AG10803 (cell line): Measurements from ENCODE around the gene MTAP.

Source experiments
- DNase-seq: peaks from one replicate; pipeline ENCODE4 v3.0.0; 2010; ENCODE audit warnings: low read depth
- H3K4me3 ChIP-seq: 2 replicates; pipeline ENCODE4 v1.5.1; 2011; ENCODE audit warnings: mild to moderate bottlenecking, low read length, control low read depth
- TF ChIP-seq, protein P1 (sequence below): conservative IDR thresholded peaks from 2 replicates; pipeline ENCODE4 v1.5.1; 2011; ENCODE audit warnings: mild to moderate bottlenecking, low read length, control low read depth, inconsistent platforms

Gene MTAP

DNA sequence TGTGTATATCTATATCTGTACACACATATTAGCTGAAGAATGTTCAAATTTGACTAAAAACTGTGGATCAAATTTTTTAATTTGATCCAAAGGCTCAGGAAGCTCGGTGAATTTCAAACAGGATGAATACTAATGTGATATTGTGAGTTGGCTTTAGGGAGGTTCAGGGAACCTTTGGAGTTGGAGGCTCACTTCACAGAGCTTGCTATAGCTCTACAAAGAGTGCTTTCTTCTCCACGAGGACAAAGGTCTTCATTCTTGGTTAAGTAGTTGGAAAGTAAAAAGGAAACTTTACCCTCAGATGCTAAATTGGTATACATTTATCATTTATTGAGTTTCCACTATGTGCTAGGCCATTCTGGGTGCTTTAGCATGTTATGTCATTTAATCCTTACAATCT is 36.3 kb upstream of the MTAP start:
- H3K4me3 ChIP-seq, result no peak overlapping the region
- TF ChIP-seq, protein P1, sequence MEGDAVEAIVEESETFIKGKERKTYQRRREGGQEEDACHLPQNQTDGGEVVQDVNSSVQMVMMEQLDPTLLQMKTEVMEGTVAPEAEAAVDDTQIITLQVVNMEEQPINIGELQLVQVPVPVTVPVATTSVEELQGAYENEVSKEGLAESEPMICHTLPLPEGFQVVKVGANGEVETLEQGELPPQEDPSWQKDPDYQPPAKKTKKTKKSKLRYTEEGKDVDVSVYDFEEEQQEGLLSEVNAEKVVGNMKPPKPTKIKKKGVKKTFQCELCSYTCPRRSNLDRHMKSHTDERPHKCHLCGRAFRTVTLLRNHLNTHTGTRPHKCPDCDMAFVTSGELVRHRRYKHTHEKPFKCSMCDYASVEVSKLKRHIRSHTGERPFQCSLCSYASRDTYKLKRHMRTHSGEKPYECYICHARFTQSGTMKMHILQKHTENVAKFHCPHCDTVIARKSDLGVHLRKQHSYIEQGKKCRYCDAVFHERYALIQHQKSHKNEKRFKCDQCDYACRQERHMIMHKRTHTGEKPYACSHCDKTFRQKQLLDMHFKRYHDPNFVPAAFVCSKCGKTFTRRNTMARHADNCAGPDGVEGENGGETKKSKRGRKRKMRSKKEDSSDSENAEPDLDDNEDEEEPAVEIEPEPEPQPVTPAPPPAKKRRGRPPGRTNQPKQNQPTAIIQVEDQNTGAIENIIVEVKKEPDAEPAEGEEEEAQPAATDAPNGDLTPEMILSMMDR, result no peak

DNA sequence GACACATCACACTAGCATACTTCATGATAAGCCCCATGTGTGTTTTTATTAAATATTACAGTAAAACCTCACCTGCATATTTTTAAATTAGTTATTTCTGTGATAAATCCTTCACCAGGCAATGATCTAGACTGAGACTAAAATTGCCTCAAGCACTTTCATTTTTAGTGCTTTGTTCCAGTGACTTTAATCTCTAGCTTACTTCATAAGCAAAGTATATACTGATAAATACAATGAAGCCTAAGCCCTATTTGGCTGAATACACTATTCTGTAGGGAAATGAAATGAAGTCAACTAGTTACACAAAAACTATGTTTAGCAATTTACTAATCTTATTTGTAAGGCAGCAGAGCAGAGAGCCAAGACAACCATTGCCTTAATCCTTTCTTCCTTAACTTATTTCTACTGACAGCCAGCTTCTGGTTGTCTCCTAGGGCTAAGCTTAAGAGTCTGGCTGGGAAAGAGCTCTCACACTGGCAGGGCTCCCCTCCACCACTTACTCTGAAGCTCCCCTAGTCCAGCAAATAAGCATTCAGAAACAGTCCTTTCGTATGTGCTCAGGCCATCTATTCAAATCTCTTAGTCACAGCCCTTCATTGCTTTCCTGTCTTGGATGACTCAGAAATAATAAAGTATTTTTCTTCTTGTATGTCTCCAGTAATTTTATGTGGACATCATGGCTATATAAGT is 31.4 kb upstream of the MTAP start:
- TF ChIP-seq, protein P1, result no peak
- DNase-seq, result peak; percentile 72
- H3K4me3 ChIP-seq, result no peak overlapping the region

More for the DNA sequence above, 36.3 kb upstream of the MTAP start:
- DNase-seq, result no peak

DNA sequence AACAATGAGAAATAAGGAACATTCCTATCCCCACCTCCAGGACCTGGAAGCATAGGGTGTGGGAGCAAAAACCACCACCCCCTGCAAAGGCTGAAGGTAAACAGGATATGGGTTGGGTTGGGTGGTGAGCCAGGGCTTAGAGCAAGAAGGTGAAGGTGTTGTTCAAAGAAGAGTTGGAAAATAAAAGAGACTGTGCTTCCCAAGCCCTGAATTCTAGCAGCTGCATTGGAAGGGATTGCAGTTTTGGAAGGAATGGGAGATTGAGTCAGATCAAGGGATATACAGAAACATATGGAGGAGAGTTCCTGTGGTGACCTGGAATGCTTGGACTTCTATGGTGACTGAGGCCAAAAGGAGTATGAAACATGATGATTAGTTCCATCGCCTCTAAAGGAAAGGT is 24.7 kb upstream of the MTAP start:
- TF ChIP-seq, protein P1, result no peak
- peak; percentile 94 for DNase-seq

DNA sequence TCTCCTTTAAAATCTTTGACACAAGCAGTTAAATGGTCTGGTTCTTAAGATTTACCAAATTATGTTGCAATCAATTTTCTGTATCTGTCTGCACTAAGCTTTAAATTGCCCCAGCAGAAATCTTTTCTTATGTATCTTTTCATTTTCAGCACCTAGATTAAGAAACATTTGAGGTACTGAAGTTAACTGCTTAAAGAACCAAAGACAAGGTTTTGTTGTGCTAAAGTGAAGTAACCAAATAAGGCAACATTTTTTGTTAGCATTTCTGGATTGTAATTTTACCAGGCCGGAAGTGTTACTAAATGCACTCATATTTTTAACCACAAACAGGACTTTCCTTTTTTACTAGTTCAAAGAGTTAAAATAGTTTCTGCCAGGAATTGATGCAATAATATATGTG is 24.1 kb upstream of the MTAP start:
- DNase-seq, result peak; percentile 82
- TF ChIP-seq, protein P1, result no peak
- 0 out of 2 replicates have a peak overlapping the region, but pooled peaks have one; percentile 5 for H3K4me3 ChIP-seq

More for the DNA sequence above, 24.7 kb upstream of the MTAP start:
- H3K4me3 ChIP-seq, result peak overlapping the region; percentile 18

DNA sequence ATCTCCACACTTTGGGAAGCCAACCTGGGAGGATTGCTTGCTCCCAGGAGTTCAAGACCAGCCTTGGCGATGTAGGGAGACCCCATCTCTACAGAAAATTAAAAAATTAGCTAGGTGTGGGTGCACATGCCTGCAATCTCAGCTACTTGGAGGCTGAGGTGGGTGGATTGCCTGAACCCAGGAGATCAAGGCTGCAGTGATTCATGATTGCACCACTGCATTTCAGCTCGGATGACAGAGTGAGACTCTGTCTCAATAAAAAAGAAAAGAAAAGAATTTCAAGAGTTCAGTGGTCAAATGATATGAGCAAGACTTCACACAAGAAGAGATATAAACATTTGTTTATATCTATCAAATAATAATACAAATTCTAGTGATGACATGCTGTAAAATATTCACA is 23.0 kb upstream of the MTAP start:
- H3K4me3 ChIP-seq, result no peak overlapping the region
- TF ChIP-seq, protein P1, result no peak
- DNase-seq, result peak; percentile 49

DNA sequence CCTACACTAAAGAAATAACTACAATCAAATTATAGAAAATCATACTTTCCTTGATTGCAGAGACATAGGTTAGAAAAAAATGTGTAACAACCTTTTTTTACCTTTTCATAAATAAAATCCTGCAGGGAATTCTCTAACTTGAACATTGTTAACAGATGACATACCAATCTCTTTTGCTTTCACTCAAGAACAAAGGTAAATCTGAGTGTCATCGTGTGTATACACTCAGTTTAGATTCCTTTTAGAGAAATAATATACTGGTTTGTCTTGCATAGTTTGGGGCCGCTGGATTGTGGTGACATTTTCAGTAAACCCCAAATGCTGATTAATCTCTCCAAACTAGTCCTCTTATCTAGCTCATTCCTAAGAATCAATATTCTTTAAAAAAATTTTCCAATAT is 20.8 kb upstream of the MTAP start:
- H3K4me3 ChIP-seq, result no peak overlapping the region
- TF ChIP-seq, protein P1, result no peak
- DNase-seq, result no peak

DNA sequence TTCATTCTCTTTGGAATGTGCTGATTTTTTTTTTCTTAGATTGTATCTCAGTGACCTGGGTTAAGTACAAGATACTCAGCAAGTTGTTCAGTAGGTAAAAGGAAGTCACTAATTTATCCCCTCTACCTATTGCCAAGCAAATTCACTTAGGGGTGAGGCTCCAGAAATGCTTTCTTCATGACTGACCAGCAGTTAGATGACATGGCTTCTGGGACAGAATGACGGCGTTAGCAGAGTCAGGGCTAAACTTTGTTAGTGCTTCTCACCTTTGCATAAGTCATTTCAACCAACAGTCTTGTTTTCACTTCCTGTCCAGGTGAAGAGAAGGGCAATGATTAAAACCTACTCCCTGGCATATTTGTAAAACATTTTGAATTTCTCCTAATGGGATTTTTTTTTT is 20.2 kb upstream of the MTAP start:
- H3K4me3 ChIP-seq, result no peak overlapping the region
- DNase-seq, result no peak
- TF ChIP-seq, protein P1, result no peak
